ENCODE data around the gene ACTR3.

GRCh38 chr2:113889471-113890252 lies at the start of gene ACTR3:
- TF ChIP-seq CTCF (IDR thresholded peaks at IDR 0.05) (peak in 1 of 6 experiments; percentile 26), POLR2A (IDR thresholded peaks at IDR 0.05) (peak; percentile 67 to 95)
